Measurements from ENCODE around the gene FGGY.

FGGY gene

DNA sequence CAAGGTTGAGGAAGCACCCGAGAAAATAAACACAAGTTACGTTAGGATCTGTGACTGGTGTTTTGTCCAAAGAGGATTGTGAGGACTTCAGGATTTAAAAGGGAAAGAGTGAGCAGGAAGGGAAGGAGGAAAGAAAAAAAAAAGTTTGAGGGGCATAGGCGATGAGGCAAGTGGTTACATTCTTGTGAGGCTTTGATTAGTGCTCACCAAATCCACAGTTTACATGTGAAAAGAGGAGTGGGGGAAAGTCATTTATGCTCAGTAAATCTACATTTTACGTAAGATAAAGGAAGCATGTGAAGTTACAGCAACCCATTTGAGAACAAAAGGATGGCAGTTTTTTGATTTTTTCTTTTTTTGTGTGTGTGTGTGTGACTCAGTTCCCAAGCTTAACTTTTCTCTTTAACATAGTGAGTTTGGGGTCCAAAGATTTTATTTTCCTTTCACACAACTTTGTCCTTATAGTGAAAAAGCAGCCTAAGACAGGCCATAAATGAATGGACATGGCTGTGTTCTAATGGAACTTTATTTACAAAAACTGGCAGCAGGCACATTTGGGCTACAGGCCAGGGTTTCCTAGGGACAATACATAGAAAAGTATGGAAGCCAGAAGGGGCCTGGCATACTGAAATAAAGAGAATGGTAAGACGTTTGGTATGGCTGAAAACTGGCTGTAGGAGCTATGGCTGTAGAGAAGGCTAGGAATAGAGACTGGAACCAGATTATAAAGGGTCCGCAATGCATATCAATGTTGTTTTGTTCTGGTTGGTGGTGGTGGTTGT, 121.7 kb downstream of the FGGY start:
- no peak for DNase-seq

GRCh38 chr1:59419361-59420140, 122.7 kb downstream of the FGGY start:
- no peak for DNase-seq

- DNase-seq, result no peak
These were observed 124.5 kb downstream of the FGGY start for GRCh38 chr1:59421232-59421920.

GRCh38 chr1:59422921-59423575, 126.2 kb downstream of the FGGY start:
- DNase-seq, result peak; percentile 59

DNA sequence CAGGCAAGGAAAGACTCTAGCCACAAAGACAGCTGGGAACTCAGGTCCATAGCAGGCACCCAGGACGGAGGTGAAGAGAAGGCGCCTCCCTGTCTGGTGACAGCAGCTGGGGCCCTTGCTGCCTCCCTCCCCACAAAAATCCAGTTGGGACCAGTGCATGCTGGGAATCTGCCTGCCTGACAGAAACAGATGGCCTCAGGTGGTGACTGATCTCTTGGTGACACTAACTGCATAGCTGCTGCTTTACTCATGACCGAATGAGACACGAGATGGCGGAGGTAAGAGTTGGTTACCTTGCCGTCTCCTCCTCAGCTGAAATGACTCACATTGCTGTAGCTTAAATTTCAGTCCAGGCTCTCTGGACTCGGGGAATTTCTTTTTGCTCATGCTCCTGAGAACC, 130.3 kb downstream of the FGGY start:
- DNase-seq, result no peak

DNA sequence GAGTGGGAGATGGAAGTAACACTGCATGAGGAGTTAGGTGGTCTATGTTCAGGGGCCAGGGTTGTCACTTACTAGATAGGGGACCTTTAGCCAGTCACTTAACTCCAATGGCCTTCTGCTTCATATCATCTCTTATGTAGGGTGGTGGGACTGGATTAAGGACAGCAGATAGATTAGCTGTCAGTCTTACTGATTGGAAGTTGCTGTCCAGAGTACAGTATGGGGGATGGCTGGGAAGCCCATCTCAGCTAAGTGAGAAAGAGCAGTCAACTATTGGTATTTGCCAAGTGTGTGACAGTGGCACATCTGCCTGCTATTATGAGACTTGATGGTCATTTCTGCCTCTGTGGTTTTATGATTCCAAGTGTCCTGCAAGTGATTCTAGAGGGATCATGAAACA, 130.9 kb downstream of the FGGY start:
- no peak for DNase-seq

GRCh38 chr1:59428828-59429227, 131.9 kb downstream of the FGGY start:
- DNase-seq, result no peak

DNA sequence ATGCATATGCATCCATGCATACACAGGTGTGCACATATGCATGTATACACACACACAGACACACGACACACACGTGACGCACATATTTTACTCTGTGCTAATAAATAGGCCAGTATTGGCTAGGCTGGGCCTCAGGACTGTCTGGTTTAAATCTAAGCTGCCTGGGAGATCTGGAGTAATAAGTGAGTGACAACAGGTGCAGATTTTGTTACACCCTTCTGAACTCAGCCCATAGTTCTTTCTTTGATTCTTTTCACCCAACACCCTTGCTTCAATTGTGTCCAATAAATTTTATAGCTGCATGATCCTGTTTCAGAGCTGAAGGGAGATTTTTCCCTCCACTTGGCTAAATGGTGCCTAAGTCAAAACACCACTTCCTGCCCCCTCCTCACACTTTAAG, 132.8 kb downstream of the FGGY start:
- no peak for DNase-seq

DNA sequence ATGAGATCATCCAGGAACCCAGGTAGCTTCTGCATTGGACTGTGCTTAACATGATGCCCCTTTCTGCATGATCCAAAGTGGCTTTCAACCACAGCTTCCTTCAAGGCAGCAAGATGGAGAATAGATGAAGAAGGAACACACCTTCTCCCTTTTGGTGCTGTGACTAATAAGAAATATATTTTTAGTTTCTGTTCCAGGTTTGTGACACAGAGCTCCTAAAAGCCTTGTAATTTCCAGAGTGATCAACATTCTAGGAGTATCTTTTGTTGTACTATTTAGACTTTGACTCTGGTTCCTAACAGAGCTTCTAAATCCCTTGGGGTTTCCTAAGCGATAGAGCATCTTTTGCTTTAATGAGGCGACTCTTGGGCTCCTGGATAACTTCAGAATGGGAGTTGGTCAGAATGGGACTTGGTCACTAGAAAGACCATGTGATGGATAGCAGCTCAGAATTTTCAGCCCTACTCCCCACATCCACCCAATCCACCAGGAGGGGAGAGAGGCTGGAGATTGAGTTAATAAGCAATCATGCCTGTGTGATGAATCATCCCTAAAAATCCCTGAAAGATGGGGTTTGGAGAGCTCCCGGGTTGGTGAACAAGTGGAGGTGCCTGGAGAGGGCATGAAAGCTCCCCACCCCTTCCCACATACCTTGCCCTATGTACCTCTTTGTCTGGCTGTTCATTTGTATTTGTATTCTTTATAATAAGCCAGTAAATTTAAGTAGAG, 134.8 kb downstream of the FGGY start:
- no peak for DNase-seq

- DNase-seq, result no peak
These were observed 135.9 kb downstream of the FGGY start for GRCh38 chr1:59432531-59433439.

- no peak for DNase-seq
These were observed 136.5 kb downstream of the FGGY start for GRCh38 chr1:59433440-59433813.

DNA sequence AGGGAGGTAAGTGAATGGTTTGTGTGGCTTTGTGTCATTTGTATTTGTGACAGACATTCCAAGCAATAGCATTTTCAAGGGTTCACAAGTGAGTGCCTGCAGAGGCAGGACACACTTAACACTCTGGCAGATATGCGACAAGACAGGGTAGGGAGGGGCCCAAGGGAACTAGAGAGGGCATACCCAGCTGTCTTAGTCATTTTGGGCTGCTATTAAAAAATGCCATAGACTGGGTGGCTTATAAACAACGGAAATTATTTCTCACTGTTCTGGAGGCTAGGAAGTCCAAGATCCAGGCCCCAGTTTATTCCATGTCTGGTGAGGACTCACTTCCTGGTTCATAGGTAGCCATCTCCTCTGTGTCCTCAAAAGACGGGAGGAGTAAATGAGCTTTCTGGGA, 137.4 kb downstream of the FGGY start:
- DNase-seq, result no peak

GRCh38 chr1:59436637-59437036, 139.7 kb downstream of the FGGY start:
- no peak for DNase-seq

DNA sequence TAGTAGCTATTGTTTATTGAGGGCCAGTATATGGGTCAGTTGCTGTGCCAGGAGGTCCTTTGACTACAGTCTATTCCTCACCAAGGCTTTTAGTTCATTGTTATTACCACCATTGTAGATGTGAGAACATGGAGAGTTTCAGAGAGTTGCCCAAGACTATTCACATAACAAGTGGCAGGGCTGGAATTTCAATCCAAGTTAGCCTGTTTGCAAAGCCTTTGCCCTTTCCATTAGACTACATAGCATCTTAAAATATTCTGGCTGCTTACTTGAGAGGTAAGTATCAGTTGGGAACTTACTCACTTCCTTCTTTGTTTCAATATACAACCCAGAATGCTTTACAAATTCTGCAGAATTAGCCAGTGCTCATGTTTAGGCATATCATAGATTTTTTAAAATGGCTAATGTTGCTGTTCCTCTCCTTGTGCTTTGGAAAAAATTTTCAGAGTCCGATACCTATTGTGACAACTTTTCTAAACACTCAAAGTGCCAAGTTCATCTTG, 141.2 kb downstream of the FGGY start:
- DNase-seq, result no peak

DNA sequence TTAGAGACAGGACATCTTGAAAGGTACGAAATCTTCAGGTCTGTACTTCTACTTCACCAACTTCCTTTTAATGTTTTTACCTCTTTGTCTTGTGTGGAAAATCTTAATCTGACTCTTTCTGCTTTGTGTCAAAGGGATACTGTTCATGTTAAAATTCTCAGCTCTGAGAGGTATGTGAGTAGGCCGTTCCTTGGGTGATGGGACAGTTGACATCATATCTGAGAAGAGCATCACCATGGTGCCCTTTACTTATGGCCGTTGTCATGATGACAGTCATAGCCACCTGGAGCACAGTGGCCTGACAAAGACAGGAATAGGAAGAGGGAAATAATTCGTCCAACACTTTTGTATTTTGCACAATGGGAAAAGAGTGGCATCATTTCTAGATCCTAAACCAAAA, 145.6 kb downstream of the FGGY start:
- DNase-seq, result no peak

GRCh38 chr1:59443310-59443709, 146.4 kb downstream of the FGGY start:
- DNase-seq, result no peak

- DNase-seq, result no peak
These were observed 147.6 kb downstream of the FGGY start for GRCh38 chr1:59444520-59444919.

DNA sequence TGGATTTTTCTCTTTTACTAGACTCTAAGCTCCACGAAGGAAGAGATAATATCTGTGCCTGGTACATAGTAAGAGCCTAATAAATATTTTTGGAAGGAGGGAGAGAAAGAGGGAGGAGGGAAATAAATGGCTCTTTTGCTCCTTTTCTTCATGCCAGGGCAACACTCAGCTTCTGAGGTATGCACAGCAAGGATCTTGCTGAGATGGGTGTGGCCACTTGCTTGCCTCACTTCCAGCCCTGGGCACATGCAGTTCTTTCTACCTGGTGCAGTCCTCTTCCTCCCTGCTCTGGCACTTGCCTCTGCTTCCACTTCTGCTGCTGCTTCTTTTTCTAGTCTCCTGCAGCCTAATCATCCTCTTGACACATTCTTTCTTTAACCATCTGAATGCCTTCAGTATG, 148.1 kb downstream of the FGGY start:
- no peak for DNase-seq

DNA sequence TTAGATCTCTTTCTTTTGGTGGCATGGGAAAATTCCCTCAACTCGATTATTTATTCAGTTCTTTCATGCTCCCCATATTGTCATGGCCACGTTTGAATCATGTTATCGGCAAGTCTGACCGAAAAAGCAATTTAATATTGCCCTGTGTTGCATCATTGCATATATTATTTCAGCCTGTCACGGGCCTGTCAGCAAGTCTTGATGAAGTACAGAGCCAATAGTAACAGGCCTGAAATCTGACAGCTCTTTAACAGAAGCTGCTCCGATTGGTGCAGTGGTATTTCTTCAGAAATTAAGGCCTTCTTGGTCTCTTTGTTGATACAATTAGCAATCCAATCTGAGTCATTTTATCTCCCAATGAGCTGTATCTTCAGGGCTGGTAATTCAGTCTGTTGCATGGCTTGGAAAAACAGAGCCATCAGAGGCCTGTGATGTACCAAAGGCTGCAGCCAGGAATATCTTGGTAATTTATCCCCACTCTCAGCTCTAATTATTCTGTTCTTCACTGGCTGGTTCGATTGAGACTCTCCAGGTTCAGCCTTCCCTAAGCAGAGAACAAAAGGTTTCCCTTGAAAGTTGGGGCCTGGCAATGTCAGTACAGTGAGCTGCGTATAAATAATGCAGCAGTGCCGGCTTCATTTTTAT, 149.5 kb downstream of the FGGY start:
- no peak for DNase-seq

GRCh38 chr1:59452026-59452425, 155.1 kb downstream of the FGGY start:
- DNase-seq, result no peak

DNA sequence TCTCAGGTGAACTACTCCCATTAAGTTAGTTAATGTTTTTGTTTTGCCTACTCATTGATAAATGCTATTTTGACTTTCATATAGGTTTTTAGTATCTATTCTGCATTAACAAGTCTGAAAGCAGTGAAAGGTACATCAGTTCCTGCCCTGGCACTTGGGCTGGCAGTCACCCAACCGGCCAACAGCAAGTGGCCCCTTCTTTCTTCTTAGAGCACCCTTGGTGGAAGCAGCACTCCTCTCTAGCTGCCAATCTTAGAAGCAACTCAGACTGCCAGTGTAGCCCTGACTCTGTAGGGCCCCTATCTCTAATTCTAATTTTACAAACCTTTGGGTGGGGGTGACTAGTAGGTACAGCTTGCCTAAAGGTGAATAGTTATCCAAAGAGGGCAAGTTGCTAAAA, 155.7 kb downstream of the FGGY start:
- no peak for DNase-seq

Data from NCI-H2029 (cell line).